CD4-positive, alpha-beta T cell treated with Interferon gamma for 1 hour (primary cell): ENCODE results near the gene MEGF11.
"Not testable (repeated sequence)": the region's sequence is repeated elsewhere in the genome, so short reads cannot be mapped to it uniquely, and the experiment has no call there.

ENCODE experiments used
- DNase-seq: peaks from one replicate; pipeline ENCODE4 v3.0.0-alpha.2; 2020

The MEGF11 gene

DNA sequence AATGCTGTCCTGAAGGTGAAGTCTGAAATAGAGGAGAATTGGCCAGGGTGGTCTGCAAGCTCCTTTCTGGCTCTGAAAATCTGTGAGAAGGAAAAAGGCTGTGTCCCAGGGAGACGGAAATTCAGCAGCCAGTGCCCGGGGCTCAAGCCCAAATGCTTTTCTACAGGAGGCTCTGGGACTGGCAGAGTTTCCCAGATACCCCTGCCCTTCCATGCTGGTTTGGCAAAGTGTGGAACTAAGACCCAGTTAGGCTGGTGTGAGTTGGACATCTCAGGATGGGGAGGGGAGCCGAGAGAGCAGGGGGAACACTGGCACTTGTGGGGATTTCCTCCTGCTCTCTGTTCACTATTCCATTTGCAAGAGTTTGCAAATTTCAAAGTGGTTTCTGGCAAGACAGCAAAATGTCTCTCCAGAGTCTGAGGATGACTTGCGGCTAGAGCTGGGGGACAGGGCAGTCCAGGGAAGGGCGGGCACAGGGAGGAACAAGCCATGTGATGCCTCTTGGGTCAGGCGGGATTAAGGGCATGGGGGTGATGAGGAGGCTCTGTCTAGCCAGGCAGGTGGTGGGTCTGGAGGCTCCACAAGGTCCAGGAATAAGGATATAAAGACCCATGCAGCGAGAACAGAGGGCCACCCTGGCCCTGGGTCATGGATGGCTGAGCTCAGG lies 231.9 kb downstream of the MEGF11 start:
- DNase-seq: no peak

DNA sequence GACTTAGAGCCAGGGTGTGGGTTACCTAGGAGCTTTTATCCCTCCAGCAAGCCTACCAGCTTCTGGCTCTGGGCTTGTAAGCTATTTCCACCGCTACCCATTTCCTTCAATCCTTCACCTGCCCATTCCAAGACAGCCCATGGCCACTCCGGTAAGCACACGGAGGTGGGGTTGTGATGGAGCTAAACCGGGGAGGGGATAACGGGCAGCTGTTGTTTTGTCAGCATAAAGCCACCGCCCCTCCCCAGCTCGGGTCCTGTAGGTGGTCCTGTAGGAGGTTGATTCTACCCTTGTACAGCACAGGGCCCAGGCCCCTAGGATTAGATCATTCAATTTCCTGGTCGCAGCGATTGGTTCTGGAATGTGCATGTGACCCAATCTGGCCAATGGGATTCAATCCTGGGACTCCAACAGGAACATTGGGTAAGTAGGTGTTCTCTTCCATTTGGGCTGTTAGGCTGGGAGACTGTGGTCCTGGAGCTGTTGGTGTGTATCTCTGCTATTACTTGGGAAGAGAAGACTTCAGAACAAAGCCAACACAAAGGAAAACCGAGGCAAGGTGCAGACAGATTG lies 233.6 kb downstream of the MEGF11 start:
- no peak for DNase-seq

- DNase-seq: no peak
Observed at GRCh38 chr15:66019368-66019767, 234.2 kb downstream of the MEGF11 start.

- no peak for DNase-seq
Observed at GRCh38 chr15:66018488-66018797, 235.1 kb downstream of the MEGF11 start.

- DNase-seq: no peak
Observed at GRCh38 chr15:66017792-66018487, 235.6 kb downstream of the MEGF11 start.

DNA sequence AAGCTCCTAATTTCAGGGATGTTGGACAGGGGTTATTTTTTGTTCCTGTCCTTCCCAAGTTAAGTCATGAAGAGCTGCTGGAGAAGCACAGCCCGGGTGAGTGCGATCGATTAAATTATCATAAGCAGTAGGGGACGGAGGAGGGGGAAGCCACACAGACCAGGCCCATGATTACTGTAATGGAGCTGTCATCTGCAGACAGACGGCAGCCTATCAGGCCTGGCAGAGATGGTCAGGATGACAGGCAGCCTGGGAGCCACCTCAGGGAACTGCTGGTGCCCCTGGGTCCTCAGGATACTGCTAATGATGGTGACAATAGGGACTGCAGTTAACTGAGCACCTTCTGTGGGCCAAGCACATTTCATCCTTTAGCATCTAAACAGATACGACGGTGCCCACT lies 236.6 kb downstream of the MEGF11 start:
- DNase-seq: no peak

DNA sequence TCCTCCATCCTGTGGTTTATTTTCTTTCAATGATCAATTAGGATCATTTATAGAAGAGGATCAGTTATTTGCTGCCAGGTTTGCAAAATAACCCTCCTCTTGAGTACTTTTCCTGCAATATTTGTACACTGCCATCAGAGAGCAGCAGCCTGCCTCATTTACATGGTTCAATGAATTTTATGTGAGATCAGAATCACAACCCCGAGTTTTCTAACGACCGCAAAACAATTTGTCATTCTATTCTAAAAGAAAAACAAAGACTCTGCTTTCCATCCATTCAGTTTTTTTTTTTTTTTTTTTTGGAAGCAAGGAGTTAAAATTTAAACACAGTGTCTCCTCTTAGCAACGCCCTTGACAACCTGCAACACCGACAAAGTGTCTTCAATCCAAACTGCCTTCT lies 237.4 kb downstream of the MEGF11 start:
- DNase-seq: no peak

DNA sequence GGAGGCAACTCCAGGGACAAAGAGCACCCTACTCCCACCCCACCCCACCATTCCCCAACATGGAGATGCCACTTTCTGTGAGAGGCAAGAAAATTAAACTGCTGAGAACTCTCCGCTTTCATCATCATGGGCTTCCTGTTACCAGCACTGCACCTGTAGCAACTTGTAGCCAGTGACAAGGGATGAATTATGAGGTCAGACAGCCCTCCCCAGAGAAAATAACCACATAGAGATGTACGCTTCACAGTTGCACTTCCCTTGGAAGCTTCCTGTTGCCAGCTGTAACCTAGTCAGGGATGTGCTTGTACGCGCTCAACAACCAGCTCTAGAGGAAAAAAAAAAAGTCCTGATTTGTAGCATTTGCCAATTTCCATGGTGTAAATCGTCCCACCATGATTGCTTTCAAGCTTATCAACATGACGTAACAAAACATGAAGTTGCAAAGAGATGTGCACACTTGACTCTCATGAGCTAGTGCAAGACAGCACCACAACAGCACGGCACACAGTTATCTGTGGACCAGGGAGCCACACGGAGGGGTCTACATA lies 238.8 kb downstream of the MEGF11 start:
- no peak for DNase-seq

DNA sequence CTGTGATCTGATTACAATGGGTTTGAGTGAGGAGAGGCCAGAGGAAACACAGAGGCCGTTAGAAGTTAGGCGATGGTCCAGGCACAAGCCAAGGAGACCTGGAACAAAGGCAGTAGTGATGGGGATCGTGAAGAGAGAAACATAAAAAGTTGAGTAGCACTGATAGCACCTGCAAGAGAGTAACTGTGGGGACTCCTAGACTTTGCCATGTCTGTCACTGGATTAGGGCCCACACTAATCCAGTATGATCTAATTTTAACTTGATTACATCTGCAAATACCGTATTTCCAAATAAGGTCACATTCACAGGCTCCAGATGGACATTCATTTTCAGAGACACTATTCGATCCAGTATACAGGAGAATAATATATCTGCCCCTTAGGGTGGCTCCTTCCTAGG lies 239.5 kb downstream of the MEGF11 start:
- no peak for DNase-seq

DNA sequence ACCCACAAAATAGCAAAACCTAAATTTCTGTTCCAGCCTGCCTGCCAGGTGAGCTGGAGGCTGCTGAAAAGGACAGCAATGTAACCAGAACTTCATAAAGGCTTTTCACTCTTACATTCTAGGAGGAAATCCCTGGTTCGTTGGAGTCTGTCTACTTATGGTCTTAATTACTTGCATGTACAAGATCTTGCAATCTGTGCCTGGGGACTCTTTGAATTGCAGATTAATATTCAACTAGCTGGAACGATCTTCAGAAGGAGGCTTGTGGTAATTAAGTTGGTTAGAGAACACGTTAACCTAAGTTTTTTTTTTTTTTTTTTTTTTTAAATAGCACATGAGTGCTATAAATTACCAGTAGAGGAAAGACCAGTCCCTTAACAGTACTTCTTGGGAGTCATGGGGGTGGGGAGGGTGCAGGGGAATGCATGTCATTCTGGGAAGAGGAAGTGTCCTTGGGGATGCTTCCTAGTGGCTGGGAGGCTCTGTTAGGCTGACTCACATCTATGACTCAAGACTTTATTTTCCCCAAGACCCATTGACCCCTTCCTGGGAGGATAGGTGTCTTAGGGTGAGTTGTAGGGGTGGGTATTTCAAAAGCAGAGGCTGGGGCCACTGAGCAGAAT lies 244.5 kb downstream of the MEGF11 start:
- DNase-seq: no peak

DNA sequence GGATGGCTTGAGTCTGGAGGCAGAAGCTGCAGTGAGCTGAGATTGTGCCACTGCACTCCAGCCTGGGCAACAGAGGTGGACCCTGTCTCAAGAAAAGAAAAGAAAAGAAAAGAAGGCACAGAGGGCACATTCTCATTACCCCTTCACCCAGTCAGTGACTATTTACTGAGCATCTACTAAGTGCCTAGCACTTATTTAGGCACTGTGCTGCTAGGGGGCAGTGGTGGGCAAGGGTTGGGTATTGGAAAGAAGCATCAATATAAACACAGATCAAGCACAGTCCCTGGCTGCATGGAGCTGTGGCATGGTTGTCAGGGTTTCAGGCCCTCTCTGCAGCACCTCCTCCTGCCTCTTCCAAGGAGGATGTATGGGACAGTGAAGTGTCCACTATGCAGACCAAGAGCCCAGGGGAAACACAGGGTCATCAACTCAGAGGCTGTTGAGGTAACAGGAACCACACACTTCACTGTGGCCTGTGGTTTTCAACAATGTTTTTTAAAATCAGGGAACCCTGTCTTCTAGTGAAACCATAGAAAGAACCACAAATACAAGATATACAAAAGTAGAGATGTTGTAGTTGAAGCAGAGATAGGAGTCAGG lies 245.8 kb downstream of the MEGF11 start:
- no peak for DNase-seq

GRCh38 chr15:66006986-66007385 lies 246.6 kb downstream of the MEGF11 start:
- no peak for DNase-seq

DNA sequence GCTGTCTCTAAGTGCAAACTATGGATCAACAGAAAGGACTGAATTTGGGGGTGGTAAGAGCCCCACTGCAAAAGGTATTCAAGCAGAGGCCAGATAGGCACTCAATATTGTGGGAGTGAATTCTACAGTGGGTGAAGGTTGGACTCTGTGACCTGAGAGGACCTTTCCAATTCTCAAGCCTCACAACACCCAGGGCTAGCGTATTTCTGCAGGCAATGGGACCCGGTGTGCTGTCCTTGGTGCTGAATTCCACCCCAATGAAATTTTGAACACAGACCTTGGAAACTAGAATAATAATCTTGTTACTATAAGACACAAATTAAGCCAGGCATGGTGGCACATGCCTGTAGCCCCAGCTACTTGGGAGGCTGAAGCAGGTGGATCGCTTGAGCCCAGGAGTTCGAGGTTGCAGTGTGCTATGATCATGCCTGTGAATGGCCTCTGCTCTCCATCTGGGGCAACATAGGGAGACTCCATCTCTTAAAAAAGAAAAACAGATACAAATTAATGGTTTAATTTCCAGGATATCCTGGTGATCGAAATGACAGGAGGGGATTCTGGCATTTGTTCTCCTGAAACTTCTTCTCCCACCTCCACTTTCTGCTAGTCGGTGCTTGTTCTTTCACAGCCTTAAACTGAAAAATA lies 248.8 kb downstream of the MEGF11 start:
- no peak for DNase-seq

GRCh38 chr15:66003129-66003528 lies 250.4 kb downstream of the MEGF11 start:
- not testable (repeated sequence) for DNase-seq

DNA sequence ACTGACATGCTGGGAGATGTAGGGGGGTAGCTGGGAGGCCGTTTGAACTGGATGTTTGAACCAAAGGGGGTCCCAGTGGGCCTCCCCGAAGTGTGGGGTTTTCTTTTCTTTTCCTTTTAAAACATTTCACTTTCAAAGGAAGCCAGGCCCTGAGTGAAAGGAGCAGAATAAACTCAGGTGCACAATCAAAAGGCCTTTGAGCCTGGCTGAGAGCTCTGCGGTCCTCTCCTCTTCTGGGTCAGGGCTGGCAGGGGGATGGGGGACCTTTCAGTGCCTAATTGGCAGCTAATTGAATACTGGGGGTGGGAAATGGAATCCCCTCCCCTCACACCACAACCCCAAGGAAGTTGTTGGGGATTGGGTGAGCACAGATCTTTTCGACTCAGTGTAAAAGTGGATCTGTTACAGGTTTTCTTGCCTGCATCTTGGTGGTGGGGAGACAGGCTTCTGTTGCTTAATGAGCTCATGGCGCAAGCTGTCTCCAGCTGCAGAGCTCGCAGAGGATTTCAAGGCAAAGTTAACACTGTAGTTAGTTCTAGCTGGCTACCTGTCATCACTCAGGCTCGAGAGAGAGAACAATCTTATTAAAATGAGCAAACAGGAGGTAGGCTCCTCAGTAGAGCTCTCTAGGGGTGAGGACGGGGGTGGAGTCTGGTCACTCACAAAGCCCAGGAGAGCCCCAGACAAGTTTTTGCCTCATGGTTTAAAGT lies 251.7 kb downstream of the MEGF11 start:
- no peak for DNase-seq

DNA sequence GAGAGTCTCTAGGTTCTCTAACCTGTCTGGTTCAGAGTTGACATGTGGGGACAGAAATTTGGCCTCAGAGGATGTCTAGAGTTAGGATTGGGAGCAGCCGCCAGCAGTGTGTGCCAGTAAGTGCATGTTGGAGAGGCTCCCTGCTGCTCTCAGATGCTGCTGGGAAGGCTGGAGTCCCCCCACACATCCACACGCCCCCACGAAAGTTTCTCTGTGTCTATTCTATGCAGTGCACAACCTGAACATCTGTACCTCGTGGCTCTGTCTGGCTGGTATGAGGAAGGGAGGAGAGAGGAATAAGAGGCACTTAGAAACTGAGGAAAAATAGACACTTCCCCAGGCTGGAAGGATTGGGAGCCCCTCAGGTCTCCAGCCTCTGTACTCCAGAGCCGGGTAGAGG lies 252.5 kb downstream of the MEGF11 start:
- no peak for DNase-seq

GRCh38 chr15:65998486-65998885 lies 255.1 kb downstream of the MEGF11 start:
- DNase-seq: no peak

GRCh38 chr15:65996901-65997300 lies 256.6 kb downstream of the MEGF11 start:
- DNase-seq: no peak

DNA sequence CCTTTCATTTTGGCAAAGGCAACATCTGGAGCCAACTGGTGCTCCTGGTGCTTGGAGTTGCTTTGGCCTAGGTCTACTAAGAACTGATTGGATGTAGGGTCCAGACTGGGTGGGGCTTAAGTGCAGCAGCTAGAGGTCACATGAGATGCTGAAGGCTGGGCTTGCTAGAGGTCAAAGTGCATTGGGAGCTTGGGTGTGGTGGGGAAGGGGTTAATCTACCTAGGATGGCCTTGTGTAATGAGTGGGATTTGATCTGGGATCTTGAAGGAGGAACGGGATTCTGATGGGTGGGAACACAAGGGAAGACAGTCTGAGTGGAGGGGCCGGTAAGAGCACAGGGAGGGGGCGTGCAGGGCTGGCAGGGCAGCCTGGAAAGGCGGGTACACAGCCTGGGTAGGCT lies 258.7 kb downstream of the MEGF11 start:
- DNase-seq: no peak

DNA sequence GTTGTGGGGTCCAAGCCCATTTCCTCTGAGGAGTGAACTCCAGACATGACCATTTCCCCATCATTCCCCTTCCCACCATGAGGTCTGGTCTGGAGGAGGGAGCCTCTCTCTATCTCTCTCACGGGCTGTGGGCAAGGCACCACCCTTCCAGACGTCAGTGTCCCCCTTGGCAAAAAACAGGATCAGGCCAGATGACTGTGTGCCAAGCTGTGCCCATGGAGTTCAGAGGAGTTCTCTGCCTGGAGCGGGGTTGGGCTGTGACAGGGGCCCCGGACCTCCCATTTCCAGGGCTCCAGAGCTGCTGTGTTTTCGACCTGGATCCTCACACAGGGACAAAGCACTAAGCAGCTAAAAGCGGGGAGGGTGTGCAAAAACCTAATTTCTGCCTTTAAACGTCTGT lies 259.8 kb downstream of the MEGF11 start:
- no peak for DNase-seq

DNA sequence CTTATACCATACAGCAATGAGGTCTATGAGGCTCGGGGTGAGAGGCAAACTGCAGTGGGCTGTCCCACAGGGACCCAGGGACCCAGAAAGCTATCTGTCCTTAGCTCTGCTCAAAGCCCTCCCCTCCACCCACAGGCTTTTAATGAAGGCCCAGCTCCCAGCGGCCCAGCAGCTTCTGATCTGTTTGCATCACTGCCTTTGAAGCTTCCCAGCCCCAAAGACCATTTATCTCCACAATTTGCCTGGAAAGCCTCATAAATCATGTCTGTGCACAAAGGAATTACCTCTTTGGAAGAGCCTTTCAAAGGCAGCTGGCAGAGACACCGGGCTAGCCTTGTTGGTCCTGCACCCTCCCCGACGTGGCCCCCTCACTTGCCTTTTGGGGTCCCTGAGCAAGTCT lies 260.3 kb downstream of the MEGF11 start:
- no peak for DNase-seq
